HFFc6 (cell line): Measurements from ENCODE around the gene PTPRN2. TPM values are rescaled to one million over a fixed set of nuclear protein-coding genes. Genes with fewer than 3 reads are reported as not detected.

Source experiments
- DNase-seq: peaks from one replicate; pipeline ENCODE4 v3.0.0-alpha.2; 2018
- H3K27ac Mint-ChIP-seq: 2 replicates; pipeline ENCODE4 v1.8.0; 2020; ENCODE audit warnings: mild to moderate bottlenecking, mixed read lengths
- H3K27me3 Mint-ChIP-seq: 2 replicates; pipeline ENCODE4 v1.8.0; 2021; ENCODE audit warnings: mild to moderate bottlenecking, moderate library complexity, mixed read lengths; ENCODE audit not compliant: insufficient read depth
- H3K36me3 Mint-ChIP-seq: 2 replicates; pipeline ENCODE4 v1.8.0; 2021; ENCODE audit warnings: low read depth, mixed read lengths
- H3K4me1 Mint-ChIP-seq: 2 replicates; pipeline ENCODE4 v1.8.0; 2020; ENCODE audit warnings: low read depth, mixed read lengths
- H3K4me3 Mint-ChIP-seq: 2 replicates; pipeline ENCODE4 v1.8.0; 2020; ENCODE audit warnings: mild to moderate bottlenecking, moderate library complexity, mixed read lengths
- H3K9me3 Mint-ChIP-seq: 2 replicates; pipeline ENCODE4 v1.8.0; 2020; ENCODE audit warnings: mild to moderate bottlenecking, mixed read lengths
- total RNA-seq, 6 experiments: library from RNA; stranded (reverse); fragmentation: NEBNext Ultra II Directional; extraction: Animal tissue kit (Norgen Biotek cat#: 25700); gene quantifications; 2 replicates in 1 of 6; 3 replicates in 5 of 6; pipeline ENCODE4 v1.2.3, GENCODE V29; 2021
- TF ChIP-seq, protein P1 (sequence below): fragments of 200-600 bp; sonication (generic); IDR thresholded peaks from 2 replicates; pipeline ENCODE4 v1.5.0; 2021; ENCODE audit warnings: antibody characterized with exemption, mild to moderate bottlenecking

The PTPRN2 gene
- total RNA-seq, 6 experiments from 2014 or later: 0.05 to 0.27 (median 0.23) TPM

DNA sequence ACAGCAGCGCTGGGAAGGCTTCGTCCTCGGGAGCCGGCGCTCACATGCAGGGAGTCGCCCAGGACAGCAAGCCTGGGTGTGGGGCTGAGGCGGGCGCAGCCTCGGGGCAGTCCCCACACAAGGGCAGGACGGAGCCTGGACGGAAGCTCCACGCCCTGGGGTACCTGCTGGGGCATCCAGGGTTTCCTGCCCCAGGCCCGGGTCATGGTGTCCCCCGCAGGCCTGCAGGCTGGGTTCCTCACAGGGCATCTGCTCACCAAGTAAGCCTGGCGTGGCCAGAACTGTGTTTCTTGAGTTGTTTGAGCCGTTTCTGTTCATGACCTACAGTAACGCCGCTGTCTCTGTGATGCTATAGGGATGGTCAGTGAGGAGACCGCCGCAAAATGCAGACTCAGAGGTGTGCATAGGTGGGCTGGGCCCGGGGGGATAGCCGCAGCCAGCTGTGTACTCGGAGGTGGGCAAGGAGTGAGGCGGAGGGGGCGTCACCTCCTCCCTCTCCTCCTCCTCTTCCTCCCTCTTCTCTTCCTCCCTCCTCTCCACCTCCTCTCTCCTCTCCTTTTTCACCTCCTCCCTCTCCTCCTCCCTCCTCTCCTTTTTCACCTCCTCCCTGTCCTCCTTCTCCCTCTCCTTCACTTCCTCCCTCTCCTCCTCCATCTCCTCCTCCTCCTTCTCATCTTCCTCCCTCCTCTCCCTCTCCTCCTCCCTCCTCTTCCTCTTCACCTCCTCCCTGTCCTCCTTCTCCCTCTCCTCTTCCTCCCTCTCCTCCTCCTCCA, 811.9 kb downstream of the PTPRN2 start:
- H3K36me3 Mint-ChIP-seq: peaks cover 16% of the 10 kb centered on the region
- TF ChIP-seq, protein P1, sequence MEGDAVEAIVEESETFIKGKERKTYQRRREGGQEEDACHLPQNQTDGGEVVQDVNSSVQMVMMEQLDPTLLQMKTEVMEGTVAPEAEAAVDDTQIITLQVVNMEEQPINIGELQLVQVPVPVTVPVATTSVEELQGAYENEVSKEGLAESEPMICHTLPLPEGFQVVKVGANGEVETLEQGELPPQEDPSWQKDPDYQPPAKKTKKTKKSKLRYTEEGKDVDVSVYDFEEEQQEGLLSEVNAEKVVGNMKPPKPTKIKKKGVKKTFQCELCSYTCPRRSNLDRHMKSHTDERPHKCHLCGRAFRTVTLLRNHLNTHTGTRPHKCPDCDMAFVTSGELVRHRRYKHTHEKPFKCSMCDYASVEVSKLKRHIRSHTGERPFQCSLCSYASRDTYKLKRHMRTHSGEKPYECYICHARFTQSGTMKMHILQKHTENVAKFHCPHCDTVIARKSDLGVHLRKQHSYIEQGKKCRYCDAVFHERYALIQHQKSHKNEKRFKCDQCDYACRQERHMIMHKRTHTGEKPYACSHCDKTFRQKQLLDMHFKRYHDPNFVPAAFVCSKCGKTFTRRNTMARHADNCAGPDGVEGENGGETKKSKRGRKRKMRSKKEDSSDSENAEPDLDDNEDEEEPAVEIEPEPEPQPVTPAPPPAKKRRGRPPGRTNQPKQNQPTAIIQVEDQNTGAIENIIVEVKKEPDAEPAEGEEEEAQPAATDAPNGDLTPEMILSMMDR: no peak
- no peak overlapping the region for H3K4me3 Mint-ChIP-seq
- no peaks in the 10 kb centered on the region for H3K4me1 Mint-ChIP-seq
- no peaks in the 10 kb centered on the region; the same call in 1 of the 2 replicates for H3K27me3 Mint-ChIP-seq
- H3K9me3 Mint-ChIP-seq: peaks cover 66% of the 10 kb centered on the region
- H3K27ac Mint-ChIP-seq: no peak overlapping the region
- DNase-seq: no peak

DNA sequence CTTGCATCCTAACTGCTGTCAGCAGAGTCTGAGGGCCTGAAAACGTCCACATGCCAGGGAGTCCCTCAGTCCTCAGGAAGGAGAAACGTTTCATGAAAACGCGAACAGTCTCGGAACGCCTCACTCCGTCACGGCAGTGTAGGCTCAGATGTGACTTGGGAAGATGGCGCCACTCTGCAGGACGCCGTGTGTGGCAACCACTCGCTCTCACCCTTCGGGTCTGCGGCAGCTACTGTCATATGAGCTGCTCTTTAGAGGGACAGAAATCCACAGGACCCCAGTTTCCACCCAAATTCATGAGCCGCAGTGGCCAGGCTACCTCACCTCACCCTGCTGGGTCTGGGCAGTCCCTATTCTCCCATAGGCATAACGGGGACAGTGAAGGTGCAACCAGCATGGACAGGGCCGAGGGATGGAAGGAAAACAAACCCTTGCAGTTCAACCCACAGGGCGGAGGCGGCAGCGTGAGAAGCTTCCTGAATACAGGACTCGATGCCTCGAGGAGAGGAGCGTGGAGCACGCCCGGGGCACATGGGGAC, 812.5 kb downstream of the PTPRN2 start:
- no peaks in the 10 kb centered on the region; the same call in 1 of the 2 replicates for H3K27me3 Mint-ChIP-seq
- no peak overlapping the region for H3K4me3 Mint-ChIP-seq
- DNase-seq: no peak
- H3K4me1 Mint-ChIP-seq: no peaks in the 10 kb centered on the region
- H3K27ac Mint-ChIP-seq: no peak overlapping the region
- peaks cover 65% of the 10 kb centered on the region for H3K9me3 Mint-ChIP-seq
- TF ChIP-seq, protein P1: no peak
- H3K36me3 Mint-ChIP-seq: peaks cover 15% of the 10 kb centered on the region

DNA sequence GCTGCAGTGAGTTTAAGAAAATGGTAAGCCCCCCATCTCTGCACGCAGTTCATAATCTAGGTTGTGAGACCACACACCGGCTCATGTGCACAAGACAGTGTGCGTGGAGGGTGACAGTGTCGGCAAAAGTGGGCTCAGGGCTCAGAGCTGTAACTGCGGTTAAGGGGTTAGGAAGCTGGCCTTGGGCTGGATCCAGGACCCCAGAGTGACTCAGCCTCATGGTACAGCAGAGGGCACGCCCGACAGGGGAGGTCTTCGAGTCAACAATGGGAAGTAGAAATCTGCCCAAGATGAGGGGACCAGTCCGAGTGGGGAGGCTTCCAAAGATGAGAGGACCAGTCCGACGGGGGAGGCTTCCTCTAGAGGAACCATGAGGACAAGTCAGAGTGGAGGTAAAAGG, 813.1 kb downstream of the PTPRN2 start:
- H3K9me3 Mint-ChIP-seq: peaks cover 63% of the 10 kb centered on the region
- DNase-seq: no peak
- H3K36me3 Mint-ChIP-seq: peaks cover 11% of the 10 kb centered on the region
- H3K4me1 Mint-ChIP-seq: no peaks in the 10 kb centered on the region
- no peak overlapping the region for H3K27ac Mint-ChIP-seq
- no peak overlapping the region for H3K4me3 Mint-ChIP-seq
- H3K27me3 Mint-ChIP-seq: no peaks in the 10 kb centered on the region; the same call in 1 of the 2 replicates
- TF ChIP-seq, protein P1: no peak

DNA sequence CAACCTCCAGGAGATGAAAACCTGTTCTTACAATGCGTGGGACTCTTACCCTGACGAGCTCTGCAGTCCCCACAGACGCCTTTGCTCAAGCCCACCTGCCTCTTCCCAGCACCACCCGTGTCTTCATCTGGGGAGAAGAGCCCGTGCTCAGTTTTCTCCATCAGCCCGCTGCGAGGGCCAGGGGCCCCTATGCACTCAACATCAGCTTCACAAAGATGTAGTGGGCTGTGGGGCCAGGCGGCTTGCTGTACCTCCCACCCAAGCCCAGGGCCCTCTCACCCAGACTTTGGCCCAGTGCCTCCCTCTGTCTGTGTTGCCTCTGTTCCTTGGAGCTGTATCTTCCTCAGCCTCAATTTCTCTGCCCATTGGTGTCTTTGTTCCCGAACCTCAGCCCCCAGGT, 814.3 kb downstream of the PTPRN2 start:
- no peaks in the 10 kb centered on the region for H3K27me3 Mint-ChIP-seq
- H3K4me3 Mint-ChIP-seq: no peak overlapping the region
- peaks cover 62% of the 10 kb centered on the region for H3K9me3 Mint-ChIP-seq
- no peaks in the 10 kb centered on the region for H3K4me1 Mint-ChIP-seq
- H3K27ac Mint-ChIP-seq: no peak overlapping the region
- DNase-seq: no peak
- H3K36me3 Mint-ChIP-seq: peaks cover 11% of the 10 kb centered on the region
- TF ChIP-seq, protein P1: no peak

DNA sequence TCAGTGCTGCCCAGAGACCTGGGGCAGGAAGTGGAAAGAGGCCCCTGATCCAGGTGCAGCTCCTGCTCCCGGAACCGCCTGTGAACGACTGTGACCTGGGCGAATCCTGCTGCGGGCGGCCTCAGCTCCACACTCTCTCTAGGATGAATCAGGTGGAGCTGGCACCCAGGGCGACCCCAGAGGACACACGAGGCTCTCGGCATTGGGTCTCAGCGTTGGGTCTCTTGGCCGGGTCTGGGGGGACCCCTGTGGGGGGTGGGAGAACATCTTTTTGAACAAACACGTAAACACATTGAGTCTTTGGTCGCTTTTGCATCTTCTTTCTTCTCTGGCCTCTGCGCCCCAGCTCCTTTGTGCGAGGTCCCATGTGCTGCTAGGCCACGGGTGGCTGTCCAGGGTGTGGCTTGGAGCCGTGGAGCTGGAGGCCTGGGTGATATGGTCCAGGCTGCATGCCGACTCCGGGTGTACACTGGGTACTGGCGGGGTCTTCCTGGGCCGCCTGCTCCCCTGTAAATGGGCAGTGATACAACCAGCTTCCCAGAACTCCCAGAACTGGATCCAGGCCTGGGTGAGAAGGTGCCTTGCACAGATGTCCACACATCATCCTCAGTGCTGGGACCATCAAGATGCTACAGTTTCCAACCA, 815.0 kb downstream of the PTPRN2 start:
- Mint-ChIP-seq H3K4me3 (no peak overlapping the region), H3K27me3 (no peaks in the 10 kb centered on the region), H3K36me3 (peaks cover 11% of the 10 kb centered on the region), H3K9me3 (peaks cover 59% of the 10 kb centered on the region), H3K27ac (no peak overlapping the region), H3K4me1 (no peaks in the 10 kb centered on the region)
- TF ChIP-seq, protein P1: no peak
- no peak for DNase-seq
